ENCODE results near the gene PCCA. TPM values are rescaled to one million over a fixed set of nuclear protein-coding genes. Genes with fewer than 3 reads are reported as not detected.
"Not testable (repeated sequence)": the region's sequence is repeated elsewhere in the genome, so short reads cannot be mapped to it uniquely, and the experiment has no call there.

Gene PCCA
- total RNA-seq, 2 donors from 2014 or later: 19.6 to 38.6 TPM

DNA sequence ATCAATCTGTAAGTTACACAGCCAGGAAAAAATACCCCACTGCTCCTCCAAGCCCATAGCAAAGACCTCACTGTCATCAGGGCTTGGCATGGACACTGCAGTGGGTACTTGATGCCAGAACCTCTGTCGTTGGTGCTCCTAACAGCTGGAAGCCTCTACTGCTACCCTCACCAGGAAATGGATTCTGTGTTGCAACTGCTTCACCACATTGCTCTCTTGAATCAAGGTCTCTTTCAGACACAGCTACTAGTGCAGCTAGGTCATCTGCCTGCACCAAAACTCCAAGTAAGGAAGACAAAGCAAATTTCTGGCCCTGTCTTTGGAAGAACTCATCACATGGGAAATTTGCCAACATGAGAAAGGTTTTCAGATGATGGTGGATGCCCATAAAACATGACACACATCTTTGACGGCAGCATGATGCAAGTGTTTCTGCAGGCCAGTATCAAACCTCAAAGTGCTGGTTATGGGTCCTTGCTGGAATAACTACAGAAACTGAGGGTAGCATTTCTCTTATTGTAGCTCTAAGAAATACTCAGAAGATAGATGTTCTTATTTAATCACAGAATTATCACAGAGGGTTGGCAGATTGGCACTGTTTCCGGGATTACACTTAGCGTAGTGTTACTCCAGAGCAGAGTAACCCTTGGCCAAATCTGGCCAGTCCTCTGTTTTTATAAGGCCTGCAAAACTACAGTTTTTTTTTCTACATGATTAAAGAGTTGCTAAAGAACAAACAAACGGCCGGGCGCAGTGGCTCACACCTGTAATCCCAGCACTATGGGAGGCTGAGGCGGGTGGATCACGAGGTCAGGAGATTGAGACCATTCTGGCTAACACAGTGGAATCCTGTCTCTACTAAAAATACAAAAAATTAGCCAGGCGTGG, 12.9 kb upstream of the PCCA start:
- DNase-seq (ENCODE audit: low spot score): no peak
- TF ChIP-seq, protein P1, sequence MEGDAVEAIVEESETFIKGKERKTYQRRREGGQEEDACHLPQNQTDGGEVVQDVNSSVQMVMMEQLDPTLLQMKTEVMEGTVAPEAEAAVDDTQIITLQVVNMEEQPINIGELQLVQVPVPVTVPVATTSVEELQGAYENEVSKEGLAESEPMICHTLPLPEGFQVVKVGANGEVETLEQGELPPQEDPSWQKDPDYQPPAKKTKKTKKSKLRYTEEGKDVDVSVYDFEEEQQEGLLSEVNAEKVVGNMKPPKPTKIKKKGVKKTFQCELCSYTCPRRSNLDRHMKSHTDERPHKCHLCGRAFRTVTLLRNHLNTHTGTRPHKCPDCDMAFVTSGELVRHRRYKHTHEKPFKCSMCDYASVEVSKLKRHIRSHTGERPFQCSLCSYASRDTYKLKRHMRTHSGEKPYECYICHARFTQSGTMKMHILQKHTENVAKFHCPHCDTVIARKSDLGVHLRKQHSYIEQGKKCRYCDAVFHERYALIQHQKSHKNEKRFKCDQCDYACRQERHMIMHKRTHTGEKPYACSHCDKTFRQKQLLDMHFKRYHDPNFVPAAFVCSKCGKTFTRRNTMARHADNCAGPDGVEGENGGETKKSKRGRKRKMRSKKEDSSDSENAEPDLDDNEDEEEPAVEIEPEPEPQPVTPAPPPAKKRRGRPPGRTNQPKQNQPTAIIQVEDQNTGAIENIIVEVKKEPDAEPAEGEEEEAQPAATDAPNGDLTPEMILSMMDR (IDR thresholded peaks at IDR 0.05): no peak
- H3K27ac ChIP-seq: no peak overlapping the region
- H3K9me3 ChIP-seq: no peaks in the 10 kb centered on the region
- H3K4me1 ChIP-seq: no peaks in the 10 kb centered on the region
- H3K27me3 ChIP-seq: no peaks in the 10 kb centered on the region
- no peak overlapping the region for H3K4me3 ChIP-seq
- no peaks in the 10 kb centered on the region for H3K36me3 ChIP-seq

DNA sequence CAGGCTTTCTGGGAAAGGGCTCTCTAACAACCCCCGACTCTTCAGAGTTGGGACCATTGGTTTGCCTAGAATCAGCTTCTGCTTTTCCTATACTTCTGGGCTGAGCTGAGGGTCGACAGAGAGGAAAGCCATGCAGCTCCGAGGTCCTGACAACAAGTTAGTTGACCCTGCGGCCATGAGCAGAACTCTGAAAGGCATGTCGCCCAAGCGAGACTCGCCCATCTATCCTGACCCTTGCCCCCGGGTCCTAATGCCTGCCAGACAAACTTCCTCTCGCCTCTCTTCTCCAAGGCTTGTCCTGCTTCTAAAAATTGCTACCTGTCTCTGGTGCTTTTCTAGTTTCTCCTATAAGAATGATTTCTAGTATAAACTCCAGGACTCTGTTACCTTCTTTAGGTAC, 9.9 kb upstream of the PCCA start:
- H3K27me3 ChIP-seq; H3K27ac ChIP-seq; H3K9me3 ChIP-seq; H3K4me1 ChIP-seq; H3K4me3 ChIP-seq; DNase-seq (ENCODE audit: low spot score); H3K36me3 ChIP-seq: not testable (repeated sequence)

GRCh38 chr13:100083401-100083800, 5.5 kb upstream of the PCCA start:
- not testable (repeated sequence) for H3K4me1 ChIP-seq; H3K27me3 ChIP-seq; H3K9me3 ChIP-seq; H3K36me3 ChIP-seq; H3K4me3 ChIP-seq; DNase-seq (ENCODE audit: low spot score); H3K27ac ChIP-seq

DNA sequence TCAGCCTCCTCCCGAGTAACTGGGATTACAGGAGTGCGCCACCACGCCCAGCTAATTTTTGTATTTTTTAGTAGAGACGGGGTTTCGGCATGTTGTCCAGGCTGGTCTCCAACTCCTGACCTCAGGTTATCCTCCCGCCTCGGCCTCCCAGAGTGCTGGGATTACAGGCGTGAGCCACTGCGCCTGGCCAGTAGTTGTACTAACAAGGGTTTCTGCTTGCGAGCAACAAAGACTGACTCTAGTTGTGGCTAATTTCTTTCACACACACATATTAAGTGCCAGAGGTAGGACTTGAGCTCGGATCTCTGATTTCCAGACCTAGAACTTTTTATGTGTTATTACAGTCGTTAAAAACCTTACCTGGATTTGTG, 635 bp upstream of the PCCA start:
- H3K27me3 ChIP-seq: no peaks in the 10 kb centered on the region
- peak overlapping the region; percentile 76 to 78 for H3K27ac ChIP-seq
- DNase-seq (ENCODE audit: low spot score): no peak
- peaks cover 0 to 18% of the 10 kb centered on the region in 2 donors for H3K4me1 ChIP-seq
- H3K9me3 ChIP-seq: no peaks in the 10 kb centered on the region
- H3K4me3 ChIP-seq: peak overlapping the region; percentile 80 to 84
- TF ChIP-seq, protein P1 (IDR thresholded peaks at IDR 0.05): no peak
- no peaks in the 10 kb centered on the region for H3K36me3 ChIP-seq

GRCh38 chr13:100089465-100090032, 656 bp downstream of the PCCA start:
- H3K4me3 ChIP-seq: peak overlapping the region; percentile 80 to 84
- H3K27ac ChIP-seq: peak overlapping the region; percentile 76 to 78
- no peaks in the 10 kb centered on the region for H3K9me3 ChIP-seq
- H3K4me1 ChIP-seq: peaks cover 0 to 18% of the 10 kb centered on the region in 2 donors
- H3K36me3 ChIP-seq: no peaks in the 10 kb centered on the region
- H3K27me3 ChIP-seq: no peaks in the 10 kb centered on the region
- DNase-seq (ENCODE audit: low spot score): no peak
- TF ChIP-seq, protein P1 (IDR thresholded peaks at IDR 0.05): no peak

DNA sequence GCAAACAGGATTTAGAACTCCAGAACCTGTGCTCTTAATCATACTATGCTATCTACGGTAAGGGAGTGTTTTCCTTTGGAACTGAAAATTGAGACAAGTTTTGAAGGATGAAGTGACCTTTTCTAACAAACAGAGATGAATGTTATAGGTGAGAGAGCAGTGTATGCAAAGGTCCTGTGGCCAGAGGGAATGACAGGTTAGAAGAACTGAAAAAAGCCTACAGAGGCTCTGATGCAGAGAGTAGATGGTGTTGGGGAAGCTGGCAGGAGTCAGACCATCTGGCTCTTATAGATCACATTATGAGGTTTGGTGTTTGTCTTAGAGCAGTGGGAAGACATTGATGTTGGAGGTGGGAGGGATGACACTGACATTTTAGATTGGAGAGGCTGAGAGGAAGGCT, 2.0 kb downstream of the PCCA start:
- TF ChIP-seq, protein P1 (IDR thresholded peaks at IDR 0.05): no peak
- Histone ChIP-seq H3K27me3 (no peaks in the 10 kb centered on the region), H3K36me3 (no peaks in the 10 kb centered on the region), H3K4me1 (peaks cover 0 to 18% of the 10 kb centered on the region in 2 donors), H3K27ac (no peak overlapping the region), H3K9me3 (no peaks in the 10 kb centered on the region), H3K4me3 (no peak overlapping the region)
- DNase-seq (ENCODE audit: low spot score): no peak
